Activated CD4-positive, alpha-beta memory T cell treated with anti-CD3 and anti-CD28 coated beads for 36 hours (primary cell): ENCODE data around the gene MYO7A. TPM values are rescaled to one million over a fixed set of nuclear protein-coding genes. Genes with fewer than 3 reads are reported as not detected.
A peak's percentile ranks its signal among the peaks of the same experiment; 100 is the strongest.

Experiments
- CTCF ChIA-PET: fragments of 350-600 bp; sonication (Branson Sonifier 250); formaldehyde crosslinking; loops from one replicate; lab custom pipeline; 2021; ENCODE audit warnings: antibody characterized with exemption, inconsistent platforms; lab: Charles Lee
- POLR2A ChIA-PET: fragments of 350-600 bp; sonication (Branson Sonifier 250); formaldehyde crosslinking; loops from one replicate; lab custom pipeline; 2021; ENCODE audit warnings: antibody characterized with exemption; lab: Charles Lee
- DNase-seq: peaks from one replicate; pipeline ENCODE4 v3.0.0-alpha.2; 2020
- H3K27ac Mint-ChIP-seq: one replicate; pipeline ENCODE4 v1.8.0; 2021; ENCODE audit warnings: mixed read lengths
- H3K27me3 Mint-ChIP-seq: one replicate; pipeline ENCODE4 v1.8.0; 2021; ENCODE audit warnings: mixed read lengths
- H3K36me3 Mint-ChIP-seq: one replicate; pipeline ENCODE4 v1.8.0; 2021; ENCODE audit warnings: mixed read lengths
- H3K4me1 Mint-ChIP-seq: one replicate; pipeline ENCODE4 v1.8.0; 2021; ENCODE audit warnings: low read depth, mixed read lengths
- H3K4me3 Mint-ChIP-seq: one replicate; pipeline ENCODE4 v1.8.0; 2021; ENCODE audit warnings: mild to moderate bottlenecking, mixed read lengths
- H3K9me3 Mint-ChIP-seq: one replicate; pipeline ENCODE4 v1.8.0; 2021; ENCODE audit warnings: mixed read lengths
- intact Hi-C: fragments of 100-400 bp; cut with micrococcal nuclease; formaldehyde crosslinking; loops from one replicate; pipeline ENCODE4 v1.15.1; 2023
- total RNA-seq, 2 experiments: library from RNA; stranded (reverse); gene quantifications; one replicate each; pipeline ENCODE4 v1.2.3, GENCODE V29; 2021

MYO7A gene
- total RNA-seq, 2 experiments from 2014 or later = 0.29 to 0.38 TPM

DNA sequence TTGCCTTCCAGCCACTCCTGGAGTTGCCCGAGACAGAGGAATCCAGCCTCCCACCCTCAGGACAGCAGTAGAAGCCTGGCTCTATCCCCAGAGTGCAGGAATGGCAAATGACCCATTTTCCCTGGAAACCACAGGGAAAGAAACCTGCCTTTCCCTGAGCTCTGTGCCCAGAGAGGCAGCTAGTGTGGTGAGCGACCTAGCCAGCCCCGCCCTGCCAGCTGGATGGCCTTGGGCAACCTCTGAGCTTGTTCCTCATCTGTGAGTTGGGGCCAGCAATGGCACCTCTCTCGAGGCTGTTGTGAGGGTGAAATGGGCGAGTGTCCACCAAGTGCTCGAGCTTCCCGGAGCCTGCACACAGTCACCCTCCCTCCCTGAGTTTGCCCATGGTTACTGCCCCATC, 21.7 kb upstream of the MYO7A start:
- H3K4me1 Mint-ChIP-seq = no peaks in the 10 kb centered on the region

DNA sequence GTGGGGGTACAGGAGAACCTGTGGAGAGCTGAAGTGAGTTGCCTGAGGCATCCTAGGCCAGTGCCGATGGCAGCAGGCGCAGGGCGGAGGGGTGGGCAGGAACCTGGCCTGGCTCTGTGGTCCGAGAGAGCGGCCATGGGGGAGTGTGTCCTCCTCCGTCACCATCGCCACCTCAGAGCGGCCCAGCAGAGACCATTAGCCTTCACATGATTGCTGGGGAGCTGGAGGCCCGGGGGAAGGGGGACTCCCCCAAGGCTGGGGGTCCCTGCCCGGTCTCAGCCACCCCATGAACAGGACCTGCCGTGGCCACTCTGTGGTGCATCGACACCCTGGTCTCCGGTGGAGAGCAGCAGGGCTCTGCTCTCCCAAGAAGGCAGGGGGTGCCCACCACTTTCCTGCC, 21.3 kb upstream of the MYO7A start:
- no peaks in the 10 kb centered on the region for H3K4me1 Mint-ChIP-seq
- H3K36me3 Mint-ChIP-seq = no peaks in the 10 kb centered on the region
- ChIA-PET CTCF (interaction anchor here (2.8 kb wide), 1 partner anchor 15 kb away, joined by 13 read pairs; no protein-coding TSS in a partner anchor), POLR2A (no interaction called here)
- no peak overlapping the region for H3K27ac Mint-ChIP-seq
- no peak for DNase-seq
- H3K27me3 Mint-ChIP-seq = no peaks in the 10 kb centered on the region
- H3K9me3 Mint-ChIP-seq = no peaks in the 10 kb centered on the region
- no peak overlapping the region for H3K4me3 Mint-ChIP-seq
- intact Hi-C loops = no loop called here

More for the DNA sequence above, 21.7 kb upstream of the MYO7A start:
- no peak overlapping the region for H3K27ac Mint-ChIP-seq
- H3K9me3 Mint-ChIP-seq = no peaks in the 10 kb centered on the region
- H3K27me3 Mint-ChIP-seq = no peaks in the 10 kb centered on the region
- ChIA-PET POLR2A (no interaction called here), CTCF (interaction anchor here (0.8 to 2.8 kb wide), 2 partner anchors 15 to 21 kb away, joined by 4 to 13 read pairs; no protein-coding TSS in a partner anchor)
- no peak for DNase-seq
- no peak overlapping the region for H3K4me3 Mint-ChIP-seq
- intact Hi-C loops = no loop called here
- H3K36me3 Mint-ChIP-seq = no peaks in the 10 kb centered on the region

DNA sequence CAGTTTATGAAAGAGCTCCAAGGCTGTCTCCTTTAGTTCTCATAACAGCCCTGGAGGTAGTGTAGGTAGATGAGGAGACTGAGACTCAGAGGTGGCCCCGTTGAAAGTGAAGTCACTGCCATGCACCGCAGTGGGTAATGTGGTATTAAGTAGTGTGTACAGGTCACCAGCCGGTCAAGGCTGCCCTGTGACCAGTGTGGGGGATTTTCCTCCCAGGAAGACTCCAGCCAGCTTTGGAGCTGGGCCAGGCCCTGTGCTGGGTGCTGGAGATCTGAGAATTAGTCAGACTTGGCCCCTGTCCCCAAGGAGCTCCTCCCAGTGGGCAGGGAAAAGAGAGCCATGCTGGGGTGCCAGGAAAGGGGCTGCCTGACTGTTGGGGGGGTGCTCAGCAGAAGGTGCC, 20.1 kb upstream of the MYO7A start:
- H3K27me3 Mint-ChIP-seq = no peaks in the 10 kb centered on the region
- intact Hi-C loops = no loop called here
- ChIA-PET POLR2A (no interaction called here), CTCF (interaction anchor here (1.8 to 2.8 kb wide), 2 partner anchors 17 to 20 kb away, joined by 5 to 13 read pairs; partner anchors contain the start of gene MYO7A)
- H3K36me3 Mint-ChIP-seq = no peaks in the 10 kb centered on the region
- H3K27ac Mint-ChIP-seq = no peak overlapping the region
- no peaks in the 10 kb centered on the region for H3K4me1 Mint-ChIP-seq
- DNase-seq = no peak
- no peaks in the 10 kb centered on the region for H3K9me3 Mint-ChIP-seq
- no peak overlapping the region for H3K4me3 Mint-ChIP-seq

DNA sequence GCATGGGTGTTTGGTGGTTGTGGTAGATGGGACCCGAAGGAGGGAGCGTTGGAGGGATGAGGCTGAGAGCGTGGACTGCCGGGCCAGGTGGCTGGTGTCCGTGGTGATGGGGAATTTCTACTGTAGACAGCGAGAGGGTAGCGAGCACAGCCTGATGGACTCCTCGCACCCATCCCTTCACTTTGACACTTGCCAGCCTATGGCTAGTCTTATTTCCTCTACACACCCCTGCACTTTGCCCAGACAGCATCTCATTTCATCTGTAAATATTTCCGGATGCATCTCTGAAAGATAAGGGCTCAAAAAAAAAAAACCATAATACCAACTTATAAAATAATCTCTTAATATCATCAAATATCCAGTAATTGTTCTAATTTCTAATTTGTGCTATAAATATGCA, 19.6 kb upstream of the MYO7A start:
- no peaks in the 10 kb centered on the region for H3K4me1 Mint-ChIP-seq
- ChIA-PET CTCF (interaction anchor here (1.8 to 2.8 kb wide), 2 partner anchors 17 to 19 kb away, joined by 5 to 13 read pairs; partner anchors contain the start of gene MYO7A), POLR2A (no interaction called here)
- no peaks in the 10 kb centered on the region for H3K9me3 Mint-ChIP-seq
- intact Hi-C loops = no loop called here
- no peak overlapping the region for H3K4me3 Mint-ChIP-seq
- H3K27me3 Mint-ChIP-seq = no peaks in the 10 kb centered on the region
- no peak overlapping the region for H3K27ac Mint-ChIP-seq
- DNase-seq = no peak
- H3K36me3 Mint-ChIP-seq = no peaks in the 10 kb centered on the region

DNA sequence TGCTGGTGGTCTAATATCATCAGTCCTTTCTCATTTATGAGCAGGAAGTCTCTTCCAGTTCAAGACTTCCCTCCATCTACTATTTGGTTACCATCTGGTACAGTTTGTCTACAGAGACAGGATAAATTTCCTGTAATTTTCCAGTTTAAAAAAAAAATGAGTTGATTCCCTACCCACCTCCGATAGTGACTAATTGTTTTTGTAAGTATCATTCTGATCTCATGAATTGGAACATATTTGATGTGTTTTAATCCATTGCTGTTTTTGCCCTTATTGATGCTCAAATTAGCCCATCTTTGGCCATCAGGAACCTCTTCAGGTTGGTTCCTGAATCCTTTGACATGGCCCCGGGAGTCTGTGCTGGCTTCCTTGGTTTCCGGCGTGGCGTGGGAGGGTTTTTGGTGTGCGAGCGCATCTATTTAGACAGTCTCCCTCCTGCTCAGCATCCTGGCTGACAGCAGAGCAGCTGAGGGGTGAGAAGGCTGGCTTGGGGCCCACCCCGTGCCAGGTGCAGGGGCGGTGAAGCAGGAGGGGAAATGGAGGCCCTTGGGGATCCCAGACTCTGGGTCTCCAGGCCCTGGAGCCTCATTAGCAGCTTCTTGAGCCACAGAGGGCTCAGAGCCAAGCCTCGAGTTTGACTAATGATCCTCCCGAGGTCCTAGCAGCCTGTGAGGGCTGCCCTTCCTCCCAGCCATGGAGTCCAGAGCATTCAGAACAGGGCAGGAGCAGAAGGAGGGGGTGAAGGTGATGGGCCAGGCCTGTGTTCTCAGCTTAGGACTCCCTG, 18.6 kb upstream of the MYO7A start:
- ChIA-PET POLR2A (no interaction called here), CTCF (interaction anchor here (1.8 to 2.6 kb wide), 2 partner anchors 18 to 19 kb away, joined by 5 to 8 read pairs; partner anchors contain the start of gene MYO7A)
- Mint-ChIP-seq H3K27ac (no peak overlapping the region), H3K4me3 (no peak overlapping the region), H3K36me3 (no peaks in the 10 kb centered on the region), H3K27me3 (no peaks in the 10 kb centered on the region), H3K9me3 (no peaks in the 10 kb centered on the region), H3K4me1 (no peaks in the 10 kb centered on the region)
- no peak for DNase-seq
- intact Hi-C loops = loop anchor here (10.0 kb wide), 1 partner anchor 305 kb away; no protein-coding TSS in a partner anchor

DNA sequence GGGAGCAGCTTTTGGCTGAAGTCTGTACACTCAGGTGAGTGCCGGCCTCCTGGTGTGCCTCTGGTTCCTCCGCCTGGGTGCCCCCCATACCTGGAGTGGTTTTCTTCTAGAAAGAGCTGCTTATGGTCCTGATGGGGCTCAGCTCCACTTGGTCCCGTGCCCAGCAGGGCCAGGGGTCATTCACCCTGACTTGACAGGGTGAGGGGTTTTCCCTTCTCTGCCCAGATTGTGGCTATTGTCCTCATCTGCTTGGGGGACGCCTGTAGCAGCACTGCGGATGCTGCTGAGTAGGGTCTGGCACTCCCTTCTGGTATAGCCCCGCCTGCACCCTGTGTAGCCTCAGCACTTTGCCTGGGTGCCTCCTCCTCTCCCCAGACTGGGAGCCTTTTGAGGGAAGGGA, 17.2 kb upstream of the MYO7A start:
- Mint-ChIP-seq H3K36me3 (no peaks in the 10 kb centered on the region), H3K27ac (no peak overlapping the region), H3K9me3 (no peaks in the 10 kb centered on the region), H3K27me3 (no peaks in the 10 kb centered on the region), H3K4me3 (no peak overlapping the region), H3K4me1 (no peaks in the 10 kb centered on the region)
- no peak for DNase-seq
- intact Hi-C loops = loop anchor here (10.0 kb wide), 1 partner anchor 306 kb away; no protein-coding TSS in a partner anchor
- ChIA-PET POLR2A (no interaction called here), CTCF (interaction anchor here (0.6 to 2.6 kb wide), 2 partner anchors 17 to 20 kb away, joined by 4 to 8 read pairs; no protein-coding TSS in a partner anchor)

DNA sequence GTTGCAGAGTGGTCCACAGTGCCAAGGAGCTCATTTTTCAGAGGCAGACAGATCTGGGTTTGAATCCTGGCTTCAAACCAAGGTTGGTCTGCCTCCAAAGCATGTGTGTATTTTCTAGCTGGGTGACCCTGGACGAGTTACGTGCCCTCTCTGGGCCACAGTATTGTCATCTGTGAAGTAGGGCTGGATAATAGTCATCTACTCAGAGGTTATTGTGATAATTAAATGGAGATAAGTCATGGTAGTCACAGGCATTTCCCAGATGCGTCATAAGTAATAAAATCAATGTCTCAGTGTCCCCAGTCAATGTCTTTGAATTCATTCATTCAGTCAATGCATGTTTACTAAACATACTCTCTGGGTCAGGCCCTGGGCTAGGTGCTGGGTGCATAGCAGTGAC, 16.8 kb upstream of the MYO7A start:
- Mint-ChIP-seq H3K4me3 (no peak overlapping the region), H3K27me3 (no peaks in the 10 kb centered on the region), H3K4me1 (no peaks in the 10 kb centered on the region), H3K9me3 (no peaks in the 10 kb centered on the region), H3K36me3 (no peaks in the 10 kb centered on the region), H3K27ac (no peak overlapping the region)
- ChIA-PET POLR2A (no interaction called here), CTCF (interaction anchor here (0.6 to 2.6 kb wide), 4 partner anchors 16 to 190 kb away, joined by 3 to 8 read pairs (median 4); no protein-coding TSS in a partner anchor)
- intact Hi-C loops = loop anchor here (10.0 kb wide), 1 partner anchor 306 kb away; no protein-coding TSS in a partner anchor
- no peak for DNase-seq

DNA sequence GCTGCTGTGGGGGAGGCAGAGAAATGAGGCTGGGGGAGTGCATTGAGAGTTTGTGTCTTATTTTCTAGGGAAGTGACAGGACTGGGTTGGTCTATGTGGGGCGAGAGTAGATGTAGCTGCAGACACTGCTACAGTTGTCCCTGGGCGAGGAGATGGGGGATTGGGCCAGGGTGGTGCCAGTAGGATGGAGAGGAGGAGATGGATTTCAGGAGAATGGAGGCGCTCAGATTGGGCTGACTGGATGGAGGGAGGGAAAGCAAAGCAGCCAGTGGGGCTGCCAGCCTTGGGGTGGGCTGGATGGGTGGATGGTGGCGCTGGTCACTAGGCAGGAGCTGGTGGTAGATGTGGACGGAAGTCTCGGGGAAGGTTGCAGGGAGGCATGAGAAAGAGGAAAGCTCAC, 16.1 kb upstream of the MYO7A start:
- Mint-ChIP-seq H3K4me3 (no peak overlapping the region), H3K9me3 (no peaks in the 10 kb centered on the region), H3K27ac (no peak overlapping the region), H3K36me3 (no peaks in the 10 kb centered on the region), H3K4me1 (no peaks in the 10 kb centered on the region), H3K27me3 (no peaks in the 10 kb centered on the region)
- no peak for DNase-seq
- POLR2A ChIA-PET = no interaction called here
- CTCF ChIA-PET = interaction anchor here (0.9 to 2.6 kb wide), 3 partner anchors 15 to 191 kb away, joined by 3 to 8 read pairs (median 5); no protein-coding TSS in a partner anchor
- intact Hi-C loops = loop anchor here (10.0 kb wide), 1 partner anchor 307 kb away; no protein-coding TSS in a partner anchor

DNA sequence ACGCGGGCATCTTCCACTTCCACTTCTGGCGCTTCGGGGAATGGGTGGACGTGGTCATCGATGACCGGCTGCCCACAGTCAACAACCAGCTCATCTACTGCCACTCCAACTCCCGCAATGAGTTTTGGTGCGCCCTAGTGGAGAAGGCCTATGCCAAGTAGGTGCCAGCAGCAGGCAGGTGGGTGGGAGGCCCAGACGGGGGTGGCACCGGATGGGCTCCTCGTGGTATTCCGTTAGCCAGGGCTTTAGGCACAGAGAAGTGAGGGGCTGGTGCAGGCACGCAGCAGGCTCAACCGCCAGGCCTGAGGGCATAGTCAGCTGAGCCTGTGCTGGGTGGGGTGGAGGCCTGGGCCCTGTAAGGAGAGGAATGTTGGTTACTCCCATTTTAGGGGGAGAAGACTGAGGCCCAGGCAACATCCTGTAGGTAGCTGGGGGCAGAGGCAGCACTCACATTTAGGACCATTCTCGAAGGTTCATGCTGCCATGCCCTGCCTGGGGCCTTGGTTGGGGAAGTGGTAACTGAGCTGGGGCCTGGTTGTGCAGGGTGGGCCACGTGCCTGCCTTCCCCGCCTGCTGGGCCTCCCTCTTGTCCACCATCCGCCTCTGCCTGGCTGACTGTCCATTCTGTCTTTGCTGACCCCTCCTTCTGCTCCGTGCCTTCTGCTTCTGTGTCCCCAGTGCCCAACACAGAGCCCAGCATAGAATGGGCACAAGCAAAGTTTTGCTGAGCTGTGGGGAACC, 15.2 kb upstream of the MYO7A start:
- CTCF ChIA-PET = interaction anchor here (1.6 to 2.0 kb wide), 3 partner anchors 14 to 192 kb away, joined by 3 to 7 read pairs (median 6); no protein-coding TSS in a partner anchor
- no peaks in the 10 kb centered on the region for H3K27me3 Mint-ChIP-seq
- no peaks in the 10 kb centered on the region for H3K9me3 Mint-ChIP-seq
- H3K4me3 Mint-ChIP-seq = no peak overlapping the region
- no peaks in the 10 kb centered on the region for H3K4me1 Mint-ChIP-seq
- no peaks in the 10 kb centered on the region for H3K36me3 Mint-ChIP-seq
- POLR2A ChIA-PET = no interaction called here
- no peak overlapping the region for H3K27ac Mint-ChIP-seq
- DNase-seq = no peak
- intact Hi-C loops = loop anchor here (10.0 kb wide), 1 partner anchor 308 kb away; no protein-coding TSS in a partner anchor

DNA sequence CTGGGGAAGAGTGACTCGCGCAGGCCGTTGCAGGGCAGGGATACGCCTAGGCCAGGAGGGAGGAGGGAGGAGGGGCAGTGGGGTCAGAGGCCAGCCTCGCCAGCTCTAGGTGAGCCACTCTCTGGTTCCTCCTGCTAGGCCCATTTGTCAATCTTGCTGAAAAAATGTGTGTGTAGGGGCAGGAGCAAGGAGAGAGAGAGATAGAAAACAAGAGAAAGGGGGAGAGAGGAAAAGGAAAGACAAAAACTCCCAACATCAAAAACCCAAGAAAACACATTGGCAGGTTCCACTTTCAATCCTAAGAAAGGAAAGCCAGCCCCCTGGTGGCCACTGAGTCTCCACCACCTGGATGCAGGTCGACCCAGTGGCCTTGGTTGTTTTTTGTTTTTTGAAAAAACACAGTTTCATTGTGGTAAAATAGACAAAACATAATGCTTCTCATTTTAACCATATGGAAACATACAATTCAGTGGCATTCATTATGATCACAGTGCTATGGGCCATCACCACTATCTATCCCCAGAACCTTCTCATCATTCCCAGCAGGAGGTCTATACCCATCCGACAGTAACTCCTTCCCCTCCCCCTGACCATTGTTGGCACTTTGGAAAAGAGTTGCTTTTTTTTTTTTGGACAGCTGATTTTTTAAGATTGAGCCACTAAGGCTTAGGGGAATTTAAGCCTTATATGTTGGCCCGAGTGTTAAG, 14.5 kb upstream of the MYO7A start:
- POLR2A ChIA-PET = no interaction called here
- H3K36me3 Mint-ChIP-seq = no peaks in the 10 kb centered on the region
- intact Hi-C loops = loop anchor here (10.0 kb wide), 1 partner anchor 309 kb away; no protein-coding TSS in a partner anchor
- H3K4me3 Mint-ChIP-seq = no peak overlapping the region
- no peak overlapping the region for H3K27ac Mint-ChIP-seq
- peak; percentile 34 for DNase-seq
- H3K4me1 Mint-ChIP-seq = no peaks in the 10 kb centered on the region
- H3K9me3 Mint-ChIP-seq = no peaks in the 10 kb centered on the region
- CTCF ChIA-PET = interaction anchor here (1.2 to 2.0 kb wide), 3 partner anchors 11 to 23 kb away, joined by 3 to 7 read pairs (median 6); partner anchors contain the start of gene OMP
- no peaks in the 10 kb centered on the region for H3K27me3 Mint-ChIP-seq

DNA sequence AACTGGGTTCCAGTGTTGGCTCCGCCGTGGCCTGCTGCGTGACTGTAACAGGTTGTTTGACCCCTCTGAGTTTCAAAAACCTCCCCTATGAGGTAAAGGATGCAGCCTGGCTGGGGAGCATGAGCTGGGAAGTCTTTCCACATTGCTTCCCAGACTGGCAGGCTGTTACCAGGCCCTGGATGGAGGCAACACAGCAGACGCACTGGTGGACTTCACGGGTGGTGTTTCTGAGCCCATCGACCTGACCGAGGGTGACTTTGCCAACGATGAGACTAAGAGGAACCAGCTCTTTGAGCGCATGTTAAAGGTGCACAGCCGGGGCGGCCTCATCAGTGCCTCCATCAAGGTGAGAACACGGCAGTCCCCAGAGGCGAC, 14.0 kb upstream of the MYO7A start:
- no peaks in the 10 kb centered on the region for H3K36me3 Mint-ChIP-seq
- no peaks in the 10 kb centered on the region for H3K9me3 Mint-ChIP-seq
- no peak overlapping the region for H3K4me3 Mint-ChIP-seq
- H3K27ac Mint-ChIP-seq = no peak overlapping the region
- no peaks in the 10 kb centered on the region for H3K27me3 Mint-ChIP-seq
- no peak for DNase-seq
- POLR2A ChIA-PET = no interaction called here
- CTCF ChIA-PET = interaction anchor here (1.2 to 2.0 kb wide), 3 partner anchors 11 to 23 kb away, joined by 3 to 7 read pairs (median 6); partner anchors contain the start of gene OMP
- no peaks in the 10 kb centered on the region for H3K4me1 Mint-ChIP-seq
- intact Hi-C loops = loop anchor here (10.0 kb wide), 1 partner anchor 309 kb away; no protein-coding TSS in a partner anchor
